Bronchial epithelial cell (primary cell): Measurements from ENCODE around the gene SERINC5. TPM values are rescaled to one million over a fixed set of nuclear protein-coding genes. Genes with fewer than 3 reads are reported as not detected.

ENCODE experiments used
- DNase-seq: peaks from one replicate; pipeline ENCODE4 v3.0.0-alpha.2; 2010; ENCODE audit warnings: low read depth
- FAIRE-seq: peaks from 2 replicates; lab custom pipeline; 2011; peaks lifted over from hg19 to GRCh38; lab: Jason Lieb, UNC
- H3K27me3 ChIP-seq: 2 replicates; pipeline ENCODE4 v1.5.1; 2011; ENCODE audit warnings: low read length; ENCODE audit not compliant: control insufficient read depth, insufficient read depth
- H3K36me3 ChIP-seq: 2 replicates; pipeline ENCODE4 v1.5.1; 2011; ENCODE audit warnings: low read length; ENCODE audit not compliant: control insufficient read depth, insufficient read depth
- H3K4me3 ChIP-seq: 2 replicates; pipeline ENCODE4 v1.5.1; 2011; ENCODE audit warnings: mild to moderate bottlenecking, low read depth, low read length, control low read depth
- total RNA-seq: library from RNA; depleted of rRNA; stranded (reverse); fragments of >200 nt; gene quantifications from 2 replicates; pipeline ENCODE4 v1.2.1, GENCODE V29; 2014
- TF ChIP-seq, protein P1 (sequence below): IDR thresholded peaks from 2 replicates; pipeline ENCODE4 v1.5.1; 2011; ENCODE audit warnings: mild to moderate bottlenecking, moderate library complexity, low read length, control low read depth, inconsistent platforms; ENCODE audit not compliant: insufficient read depth, severe bottlenecking

SERINC5 gene
- total RNA-seq, 1 donor from 2014 or later, result 33.4 TPM

DNA sequence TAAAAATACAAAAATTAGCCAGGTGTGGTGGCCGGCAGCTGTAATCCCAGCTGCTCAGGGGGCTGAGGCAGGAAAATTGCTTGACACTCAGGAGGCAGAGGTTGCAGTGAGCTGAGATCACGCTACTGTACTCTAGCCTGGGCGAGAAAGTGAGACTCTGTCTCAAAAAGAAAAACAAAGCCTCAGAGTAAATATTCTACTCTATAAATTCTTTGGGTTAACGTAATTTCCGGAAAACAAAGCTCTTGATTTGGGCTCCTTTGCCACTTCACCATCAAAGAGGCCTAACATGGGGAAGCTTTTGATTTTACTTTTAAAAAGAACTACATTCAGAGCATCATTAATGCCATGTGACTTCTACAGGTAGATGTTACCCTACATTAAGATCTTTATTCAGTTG, 103.1 kb downstream of the SERINC5 start:
- peaks cover 7% of the 10 kb centered on the region for H3K36me3 ChIP-seq
- TF ChIP-seq, protein P1, sequence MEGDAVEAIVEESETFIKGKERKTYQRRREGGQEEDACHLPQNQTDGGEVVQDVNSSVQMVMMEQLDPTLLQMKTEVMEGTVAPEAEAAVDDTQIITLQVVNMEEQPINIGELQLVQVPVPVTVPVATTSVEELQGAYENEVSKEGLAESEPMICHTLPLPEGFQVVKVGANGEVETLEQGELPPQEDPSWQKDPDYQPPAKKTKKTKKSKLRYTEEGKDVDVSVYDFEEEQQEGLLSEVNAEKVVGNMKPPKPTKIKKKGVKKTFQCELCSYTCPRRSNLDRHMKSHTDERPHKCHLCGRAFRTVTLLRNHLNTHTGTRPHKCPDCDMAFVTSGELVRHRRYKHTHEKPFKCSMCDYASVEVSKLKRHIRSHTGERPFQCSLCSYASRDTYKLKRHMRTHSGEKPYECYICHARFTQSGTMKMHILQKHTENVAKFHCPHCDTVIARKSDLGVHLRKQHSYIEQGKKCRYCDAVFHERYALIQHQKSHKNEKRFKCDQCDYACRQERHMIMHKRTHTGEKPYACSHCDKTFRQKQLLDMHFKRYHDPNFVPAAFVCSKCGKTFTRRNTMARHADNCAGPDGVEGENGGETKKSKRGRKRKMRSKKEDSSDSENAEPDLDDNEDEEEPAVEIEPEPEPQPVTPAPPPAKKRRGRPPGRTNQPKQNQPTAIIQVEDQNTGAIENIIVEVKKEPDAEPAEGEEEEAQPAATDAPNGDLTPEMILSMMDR, result no peak

DNA sequence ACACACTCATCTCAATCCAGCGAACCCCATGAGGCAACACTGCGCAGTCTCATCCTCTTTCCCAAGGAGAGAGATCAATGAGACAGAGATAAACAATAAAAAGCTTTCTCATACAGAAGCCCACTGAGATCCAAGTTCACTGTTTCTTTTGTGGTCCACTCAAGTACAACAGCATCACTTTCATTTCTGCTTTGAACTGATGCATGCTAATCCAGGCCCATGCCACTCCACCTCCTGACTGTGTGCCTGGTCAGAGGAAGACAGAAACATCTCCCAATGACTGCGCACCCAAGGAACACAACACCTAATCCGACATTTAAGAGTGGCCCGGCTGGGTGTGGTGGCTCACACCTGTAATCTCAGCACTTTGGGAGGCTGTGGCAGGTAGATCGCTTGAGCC, 104.0 kb downstream of the SERINC5 start:
- H3K4me3 ChIP-seq, result no peak overlapping the region
- no peak for DNase-seq
- no peaks in the 10 kb centered on the region for H3K27me3 ChIP-seq
- TF ChIP-seq, protein P1, result no peak
- peaks cover 9% of the 10 kb centered on the region for H3K36me3 ChIP-seq
- peak; percentile 36 for FAIRE-seq

More for the DNA sequence above, 103.1 kb downstream of the SERINC5 start:
- no peaks in the 10 kb centered on the region for H3K27me3 ChIP-seq
- FAIRE-seq (no peak), DNase-seq (no peak)
- no peak overlapping the region for H3K4me3 ChIP-seq

DNA sequence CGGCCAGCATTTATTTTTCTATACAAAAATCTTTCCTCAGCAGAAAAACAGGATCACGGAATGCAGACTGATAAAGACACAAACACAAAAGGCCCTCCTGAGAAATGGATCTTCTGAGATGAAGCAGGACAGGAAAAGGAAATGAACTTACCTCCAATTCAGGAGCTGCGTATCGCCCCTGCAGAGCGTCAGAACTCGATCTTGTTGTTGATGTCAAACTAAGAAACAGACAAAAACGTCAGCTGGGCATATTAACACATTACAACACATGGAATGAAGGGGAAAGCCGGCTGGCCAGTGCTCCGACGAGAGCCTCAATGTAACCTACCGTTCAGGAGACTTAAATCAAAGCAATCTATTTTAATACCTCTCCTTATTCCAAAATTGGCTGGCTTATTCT, 105.1 kb downstream of the SERINC5 start:
- no peaks in the 10 kb centered on the region for H3K27me3 ChIP-seq
- H3K4me3 ChIP-seq, result no peak overlapping the region
- TF ChIP-seq, protein P1, result no peak
- no peak for FAIRE-seq
- DNase-seq, result no peak
- peaks cover 12% of the 10 kb centered on the region for H3K36me3 ChIP-seq

DNA sequence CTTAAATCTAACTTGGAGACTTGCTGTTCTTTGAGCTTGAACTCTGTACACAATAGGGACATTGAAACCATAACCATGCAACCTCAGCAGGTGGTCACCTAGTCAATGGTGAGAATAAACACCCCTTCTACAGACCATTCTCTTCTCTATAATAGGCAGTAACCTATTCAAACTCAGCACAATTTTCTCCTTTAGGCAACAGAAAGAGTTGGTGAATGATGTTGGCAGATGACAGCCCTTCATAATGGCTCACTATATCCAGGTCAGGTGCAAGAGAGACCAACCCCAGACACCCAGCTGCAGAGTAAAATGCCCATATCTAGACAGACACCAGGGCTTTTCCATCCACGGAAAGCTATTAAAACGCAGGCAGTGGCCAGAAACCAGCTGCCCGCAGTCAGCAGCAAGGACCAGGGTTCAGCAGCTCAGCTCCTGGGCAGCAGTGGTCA, 106.7 kb downstream of the SERINC5 start:
- DNase-seq, result no peak
- FAIRE-seq, result no peak
- TF ChIP-seq, protein P1, result no peak
- Histone ChIP-seq H3K4me3 (no peak overlapping the region), H3K27me3 (no peaks in the 10 kb centered on the region), H3K36me3 (peaks cover 12% of the 10 kb centered on the region)

DNA sequence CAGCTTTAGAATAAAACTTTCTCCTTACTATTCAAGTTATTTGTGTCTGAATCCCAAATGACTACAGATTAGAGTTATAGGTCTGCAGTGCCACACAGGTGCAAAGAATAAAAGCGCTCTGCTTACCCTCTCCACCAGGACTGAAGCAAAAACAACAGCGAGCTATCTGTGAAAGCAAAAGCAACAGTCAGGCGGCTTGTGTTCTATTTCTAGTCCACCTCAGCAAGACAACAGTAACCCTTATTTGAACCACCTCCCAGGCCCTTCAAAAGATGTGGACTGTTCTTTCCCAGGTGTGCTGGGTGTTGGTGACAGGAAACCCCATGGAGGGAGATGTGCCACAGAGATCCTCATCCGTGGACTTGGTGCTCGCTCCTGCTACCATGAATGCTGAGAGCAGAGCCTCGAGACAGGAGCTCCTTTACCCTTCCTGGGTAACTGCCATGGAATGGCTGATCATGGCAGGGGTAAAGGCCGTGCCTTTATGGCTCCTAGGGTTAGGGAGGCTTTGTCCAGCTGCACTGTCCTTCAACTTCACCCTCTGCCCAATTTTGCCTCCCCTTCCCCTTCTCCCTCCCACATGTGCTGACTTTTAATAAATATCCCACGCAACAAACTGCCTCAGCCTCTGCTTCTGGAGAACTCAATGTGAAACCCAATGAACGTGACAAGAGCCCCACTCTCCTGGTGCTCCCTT, 108.6 kb downstream of the SERINC5 start:
- H3K27me3 ChIP-seq, result no peaks in the 10 kb centered on the region
- FAIRE-seq (no peak), DNase-seq (no peak)
- TF ChIP-seq, protein P1, result no peak
- no peak overlapping the region for H3K4me3 ChIP-seq
- H3K36me3 ChIP-seq, result peaks cover 16% of the 10 kb centered on the region
